GM18873 (cell line): ENCODE results near the gene LRRC71.

Experiments used
- ATAC-seq: cut with Tn5 transposase; IDR thresholded peaks from one replicate; pipeline ENCODE4 v1.9.1; 2021; ENCODE audit warnings: mild to moderate bottlenecking, moderate library complexity, moderate number of reproducible peaks; ENCODE audit not compliant: unreplicated experiment, low FRiP score

Gene LRRC71

GRCh38 chr1:156942176-156942575, 21.7 kb downstream of the LRRC71 start:
- ATAC-seq: no peak

- no peak for ATAC-seq
These were observed 22.1 kb downstream of the LRRC71 start for GRCh38 chr1:156942576-156942975.

GRCh38 chr1:156943756-156944155, 23.3 kb downstream of the LRRC71 start:
- no peak for ATAC-seq

- ATAC-seq: no peak
These were observed 23.8 kb downstream of the LRRC71 start for GRCh38 chr1:156944268-156944667.

- ATAC-seq: no peak
These were observed 24.4 kb downstream of the LRRC71 start for GRCh38 chr1:156944848-156945247.

- no peak for ATAC-seq
These were observed 25.6 kb downstream of the LRRC71 start for GRCh38 chr1:156945881-156946661.

- no peak for ATAC-seq
These were observed 26.7 kb downstream of the LRRC71 start for GRCh38 chr1:156947127-156947526.

GRCh38 chr1:156947818-156948525, 27.5 kb downstream of the LRRC71 start:
- ATAC-seq: no peak

- ATAC-seq: no peak
These were observed 28.3 kb downstream of the LRRC71 start for GRCh38 chr1:156948708-156949107.

GRCh38 chr1:156949127-156949526, 28.7 kb downstream of the LRRC71 start:
- no peak for ATAC-seq

- no peak for ATAC-seq
These were observed 30.9 kb downstream of the LRRC71 start for GRCh38 chr1:156951371-156951770.

- no peak for ATAC-seq
These were observed 33.1 kb downstream of the LRRC71 start for GRCh38 chr1:156953571-156953970.

- ATAC-seq: no peak
These were observed 35.9 kb downstream of the LRRC71 start for GRCh38 chr1:156956333-156956732.

GRCh38 chr1:156957634-156958033, 37.2 kb downstream of the LRRC71 start:
- ATAC-seq: no peak

GRCh38 chr1:156958247-156958714, 37.8 kb downstream of the LRRC71 start:
- ATAC-seq: no peak

GRCh38 chr1:156959414-156959813, 39.0 kb downstream of the LRRC71 start:
- no peak for ATAC-seq

GRCh38 chr1:156959925-156960324, 39.5 kb downstream of the LRRC71 start:
- no peak for ATAC-seq

- no peak for ATAC-seq
These were observed 41.3 kb downstream of the LRRC71 start for GRCh38 chr1:156961709-156962108.

- no peak for ATAC-seq
These were observed 43.2 kb downstream of the LRRC71 start for GRCh38 chr1:156963621-156964020.

GRCh38 chr1:156964441-156964840, 44.0 kb downstream of the LRRC71 start:
- ATAC-seq: no peak

GRCh38 chr1:156969496-156969895, 49.1 kb downstream of the LRRC71 start:
- no peak for ATAC-seq

- no peak for ATAC-seq
These were observed 49.6 kb downstream of the LRRC71 start for GRCh38 chr1:156970017-156970416.
